Gastrocnemius medialis (tissue), 4 donors: ENCODE data around the gene ST6GALNAC3. TPM values are rescaled to one million over a fixed set of nuclear protein-coding genes. Genes with fewer than 3 reads are reported as not detected.

Experiments
- ATAC-seq, 2 donors: fragments of 150-250 bp; one replicate each; pipeline ENCODE4 v1.9.1; 2016
- DNase-seq, 2 donors: peaks; one replicate each; pipeline ENCODE4 v3.0.0-alpha.2; 2019
- H3K27ac ChIP-seq, 4 donors: fragments of 200-600 bp; sonication (generic); 1 replicate in 1 of 4; 2 replicates in 3 of 4; pipeline ENCODE4 v1.5.1; 2016 to 2018; ENCODE audit warnings: mild to moderate bottlenecking in 2 of 4, moderate library complexity in 1 of 4
- H3K27me3 ChIP-seq, 3 donors: fragments of 200-600 bp; sonication (generic) in 2 of 3; 1 replicate in 1 of 3; 2 replicates in 2 of 3; pipeline versions ENCODE4 v1.5.1 to v1.6.0; 2016 to 2019; ENCODE audit warnings: mild to moderate bottlenecking in 1 of 3, moderate library complexity in 1 of 3
- H3K36me3 ChIP-seq, 2 donors: fragments of 200-600 bp; sonication (generic) in 1 of 2; one replicate each; pipeline ENCODE4 v1.5.1; 2017 to 2018
- H3K4me1 ChIP-seq, 2 donors: fragments of 200-600 bp; sonication (generic) in 1 of 2; one replicate each; pipeline ENCODE4 v1.5.1; 2016 to 2017; ENCODE audit warnings: mild to moderate bottlenecking in 2 of 2
- H3K4me3 ChIP-seq, 4 donors: fragments of 200-600 bp; sonication (generic) in 3 of 4; 1 replicate in 1 of 4; 2 replicates in 3 of 4; pipeline ENCODE4 v1.5.1; 2016 to 2019; ENCODE audit warnings: mild to moderate bottlenecking in 2 of 4
- H3K9me3 ChIP-seq, 3 donors: fragments of 200-600 bp; sonication (generic) in 2 of 3; 1 replicate in 1 of 3; 2 replicates in 2 of 3; pipeline ENCODE4 v1.5.1; 2016 to 2019
- POLR2A ChIP-seq, 2 donors: fragments of 450-650 bp; IDR thresholded peaks; one replicate each; pipeline ENCODE4 v1.6.1; 2017; ENCODE audit warnings: antibody characterized with exemption in 2 of 2, mild to moderate bottlenecking in 2 of 2, moderate library complexity in 2 of 2
- in situ Hi-C, 4 donors: fragments of 200-750 bp; cut with MboI; loops; one replicate each; pipeline versions ENCODE4 v1.15.0 to v1.8.0; 2017; ENCODE audit warnings: low sequenced_read_pairs in 4 of 4
- intact Hi-C: fragments of 100-400 bp; cut with DNase I; formaldehyde crosslinking; loops from one replicate; pipeline ENCODE4 v1.15.1; 2023; ENCODE audit warnings: low total_unique reads
- total RNA-seq, 4 donors: library from RNA; depleted of rRNA; stranded (reverse); fragments of >200 nt; gene quantifications; one replicate each; pipeline versions ENCODE4 v1.1.0 to v1.2.3, GENCODE V29; 2016
- TF ChIP-seq, protein P1 (sequence below), 5 experiments: fragments of 450-650 bp in 3 of 5; fragments of 200-600 bp in 2 of 5; sonication (generic) in 2 of 5; IDR thresholded peaks in 4 of 5; conservative IDR thresholded peaks in 1 of 5; 1 replicate in 4 of 5; 2 replicates in 1 of 5; pipeline ENCODE4 v1.5.1; 2016 to 2019; ENCODE audit warnings: antibody characterized with exemption in 5 of 5, mild to moderate bottlenecking in 3 of 5, moderate library complexity in 3 of 5

Gene ST6GALNAC3
- 1 to 10 TPM; 1.7 to 3.9 (median 2.8) TPM for total RNA-seq

GRCh38 chr1:76074321-76075187, at the start of gene ST6GALNAC3:
TSS of gene ST6GALNAC3 (plus strand) at chr1:76074746.
- in situ Hi-C loops (no loop called here), intact Hi-C loops (loop anchor here (5.0 kb wide), 2 partner anchors 48 to 63 kb away; no protein-coding TSS in a partner anchor)
- ATAC-seq (peak; percentile 92 to 96), DNase-seq (peak; percentile 46 to 57)
- TF ChIP-seq, protein P1, sequence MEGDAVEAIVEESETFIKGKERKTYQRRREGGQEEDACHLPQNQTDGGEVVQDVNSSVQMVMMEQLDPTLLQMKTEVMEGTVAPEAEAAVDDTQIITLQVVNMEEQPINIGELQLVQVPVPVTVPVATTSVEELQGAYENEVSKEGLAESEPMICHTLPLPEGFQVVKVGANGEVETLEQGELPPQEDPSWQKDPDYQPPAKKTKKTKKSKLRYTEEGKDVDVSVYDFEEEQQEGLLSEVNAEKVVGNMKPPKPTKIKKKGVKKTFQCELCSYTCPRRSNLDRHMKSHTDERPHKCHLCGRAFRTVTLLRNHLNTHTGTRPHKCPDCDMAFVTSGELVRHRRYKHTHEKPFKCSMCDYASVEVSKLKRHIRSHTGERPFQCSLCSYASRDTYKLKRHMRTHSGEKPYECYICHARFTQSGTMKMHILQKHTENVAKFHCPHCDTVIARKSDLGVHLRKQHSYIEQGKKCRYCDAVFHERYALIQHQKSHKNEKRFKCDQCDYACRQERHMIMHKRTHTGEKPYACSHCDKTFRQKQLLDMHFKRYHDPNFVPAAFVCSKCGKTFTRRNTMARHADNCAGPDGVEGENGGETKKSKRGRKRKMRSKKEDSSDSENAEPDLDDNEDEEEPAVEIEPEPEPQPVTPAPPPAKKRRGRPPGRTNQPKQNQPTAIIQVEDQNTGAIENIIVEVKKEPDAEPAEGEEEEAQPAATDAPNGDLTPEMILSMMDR (IDR thresholded peaks at IDR 0.05 in 4 of 5, conservative IDR thresholded peaks at IDR 0.05 in 1 of 5) = no peak
- peak; percentile 51 to 74 for TF ChIP-seq POLR2A (IDR thresholded peaks at IDR 0.05)
- Histone ChIP-seq H3K27me3 (no peaks in the 10 kb centered on the region), H3K9me3 (no peaks in the 10 kb centered on the region), H3K4me1 (peaks cover 0 to 3% of the 10 kb centered on the region in 2 donors), H3K27ac (peak within 1 kb of the TSS; percentile 71 to 82 (median 80)), H3K36me3 (no peaks in the 10 kb centered on the region), H3K4me3 (peak within 1 kb of the TSS; percentile 55 to 80 (median 66))

DNA sequence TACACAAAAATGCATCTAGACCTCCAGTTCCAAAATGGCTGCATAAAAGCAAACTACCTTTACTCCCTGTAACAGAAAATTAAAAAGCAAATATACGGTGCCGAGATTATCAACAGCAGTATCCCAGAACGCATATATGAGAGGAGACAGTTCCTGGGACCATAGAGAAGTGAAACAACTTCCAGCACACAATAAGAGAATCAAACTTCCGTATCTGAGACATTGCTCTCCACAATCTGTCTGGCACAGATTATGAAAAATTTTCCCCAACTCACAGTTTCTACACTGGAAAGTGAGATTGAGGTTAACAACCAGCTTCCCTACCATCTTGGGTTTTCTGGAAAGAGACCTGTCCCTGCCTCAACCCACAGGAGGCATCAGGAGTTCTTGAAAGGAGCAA, 47.2 kb upstream of the ST6GALNAC3 start:
- no peak overlapping the region for H3K27ac ChIP-seq
- H3K9me3 ChIP-seq = no peaks in the 10 kb centered on the region
- H3K4me3 ChIP-seq = no peak overlapping the region
- no peaks in the 10 kb centered on the region for H3K36me3 ChIP-seq
- H3K4me1 ChIP-seq = no peaks in the 10 kb centered on the region
- no peak for ATAC-seq
- intact Hi-C loops (no loop called here), in situ Hi-C loops (no loop called here)
- no peak for TF ChIP-seq POLR2A (IDR thresholded peaks at IDR 0.05)
- TF ChIP-seq, protein P1 (IDR thresholded peaks at IDR 0.05 in 4 of 5, conservative IDR thresholded peaks at IDR 0.05 in 1 of 5) = no peak
- H3K27me3 ChIP-seq = peaks cover 0 to 3% (median 0%) of the 10 kb centered on the region in 3 donors
- no peak for DNase-seq

DNA sequence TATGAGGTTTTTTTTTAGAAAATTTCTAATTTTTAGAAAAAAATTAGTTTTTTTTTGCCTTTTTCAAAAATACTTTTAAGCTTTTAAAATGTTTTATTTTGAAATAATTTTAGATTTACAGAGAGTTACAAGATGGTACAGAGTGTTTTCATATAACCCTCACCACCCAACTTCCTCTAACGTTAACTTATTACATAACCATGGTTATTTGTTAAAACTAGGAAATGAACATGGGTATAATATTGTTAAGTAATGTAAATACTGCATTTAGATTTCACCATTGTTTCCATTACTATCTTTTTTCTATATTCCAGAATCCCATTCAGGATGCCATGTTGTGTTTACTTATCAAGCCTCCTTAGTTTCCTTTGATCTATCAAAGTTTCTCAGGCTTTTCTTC, 45.2 kb upstream of the ST6GALNAC3 start:
- no peak overlapping the region for H3K27ac ChIP-seq

GRCh38 chr1:76031496-76031895, 43.0 kb upstream of the ST6GALNAC3 start:
- in situ Hi-C loops = no loop called here
- TF ChIP-seq POLR2A (IDR thresholded peaks at IDR 0.05) = no peak
- TF ChIP-seq, protein P1 (IDR thresholded peaks at IDR 0.05 in 4 of 5, conservative IDR thresholded peaks at IDR 0.05 in 1 of 5) = no peak
- Histone ChIP-seq H3K27ac (no peak overlapping the region), H3K36me3 (no peaks in the 10 kb centered on the region), H3K4me3 (no peak overlapping the region), H3K27me3 (peaks cover 0 to under 1% (median 0%) of the 10 kb centered on the region in 3 donors), H3K9me3 (no peaks in the 10 kb centered on the region), H3K4me1 (no peaks in the 10 kb centered on the region)
- intact Hi-C loops = no loop called here
- DNase-seq (no peak), ATAC-seq (no peak)

More for the DNA sequence above, 45.2 kb upstream of the ST6GALNAC3 start:
- H3K27me3 ChIP-seq = peaks cover 0 to 3% (median 0%) of the 10 kb centered on the region in 3 donors
- intact Hi-C loops (no loop called here), in situ Hi-C loops (no loop called here)
- no peaks in the 10 kb centered on the region for H3K4me1 ChIP-seq
- DNase-seq (no peak), ATAC-seq (no peak)
- TF ChIP-seq, protein P1 (IDR thresholded peaks at IDR 0.05 in 4 of 5, conservative IDR thresholded peaks at IDR 0.05 in 1 of 5) = no peak
- TF ChIP-seq POLR2A (IDR thresholded peaks at IDR 0.05) = no peak
- H3K4me3 ChIP-seq = no peak overlapping the region
- no peaks in the 10 kb centered on the region for H3K36me3 ChIP-seq
- no peaks in the 10 kb centered on the region for H3K9me3 ChIP-seq
